Keratinocyte (primary cell): Measurements from ENCODE around the gene BRSK2. TPM values are rescaled to one million over a fixed set of nuclear protein-coding genes. Genes with fewer than 3 reads are reported as not detected.

Source experiments
- DNase-seq: peaks from one replicate; pipeline ENCODE4 v3.0.0-alpha.2; 2011; ENCODE audit warnings: low read depth, missing footprints, low spot score
- FAIRE-seq: peaks from 2 replicates; lab custom pipeline; 2011; peaks lifted over from hg19 to GRCh38; lab: Jason Lieb, UNC
- H2AFZ ChIP-seq: 2 replicates; pipeline ENCODE4 v1.6.0; 2012; ENCODE audit warnings: low read length, control low read depth, inconsistent platforms; ENCODE audit not compliant: control insufficient read depth
- H3K27ac ChIP-seq: 2 replicates; pipeline ENCODE4 v1.5.1; 2011; ENCODE audit warnings: low read length; ENCODE audit not compliant: control insufficient read depth, insufficient read depth
- H3K27me3 ChIP-seq: 3 replicates; pipeline ENCODE4 v1.6.0; 2011; ENCODE audit warnings: low read length; ENCODE audit not compliant: control insufficient read depth, insufficient read depth; ENCODE audit errors: extremely low read depth
- H3K36me3 ChIP-seq, 2 experiments: 2 replicates in 1 of 2; 3 replicates in 1 of 2; pipeline ENCODE4 v1.5.1; 2011; ENCODE audit warnings: low read length in 2 of 2, mild to moderate bottlenecking in 1 of 2; ENCODE audit not compliant: control insufficient read depth in 2 of 2, insufficient read depth in 2 of 2; ENCODE audit errors: extremely low read depth in 1 of 2
- H3K4me1 ChIP-seq: 3 replicates; pipeline ENCODE4 v1.5.1; 2011; ENCODE audit warnings: low read length; ENCODE audit not compliant: control insufficient read depth, insufficient read depth; ENCODE audit errors: extremely low read depth
- H3K4me2 ChIP-seq: 3 replicates; pipeline ENCODE4 v1.6.0; 2011; ENCODE audit warnings: low read depth, low read length; ENCODE audit not compliant: control insufficient read depth, insufficient read depth; ENCODE audit errors: extremely low read depth
- H3K4me3 ChIP-seq, 3 experiments: fragments of 200-600 bp in 1 of 3; sonication (generic) in 1 of 3; 2 replicates in 2 of 3; 3 replicates in 1 of 3; pipeline ENCODE4 v1.5.1; 2011 to 2016; ENCODE audit warnings: low read length in 3 of 3, mild to moderate bottlenecking in 3 of 3, control low read depth in 2 of 3, inconsistent platforms in 1 of 3, low read depth in 1 of 3, mixed read lengths in 1 of 3, mixed run types in 1 of 3, moderate library complexity in 1 of 3; ENCODE audit not compliant: control insufficient read depth in 2 of 3, insufficient read depth in 2 of 3; ENCODE audit errors: extremely low read depth in 1 of 3
- H3K79me2 ChIP-seq: 2 replicates; pipeline ENCODE4 v1.6.0; 2012; ENCODE audit warnings: low read length; ENCODE audit not compliant: control insufficient read depth, insufficient read depth
- H3K9ac ChIP-seq: 3 replicates; pipeline ENCODE4 v1.6.0; 2011; ENCODE audit warnings: low read length; ENCODE audit not compliant: control insufficient read depth, insufficient read depth; ENCODE audit errors: extremely low read depth
- H3K9me1 ChIP-seq: 3 replicates; pipeline ENCODE4 v1.6.0; 2011; ENCODE audit warnings: low read length; ENCODE audit not compliant: control insufficient read depth, insufficient read depth; ENCODE audit errors: extremely low read depth
- H3K9me3 ChIP-seq: 2 replicates; pipeline ENCODE4 v1.5.1; 2012; ENCODE audit warnings: low read depth, low read length; ENCODE audit not compliant: control insufficient read depth
- H4K20me1 ChIP-seq: 3 replicates; pipeline ENCODE4 v1.6.0; 2011; ENCODE audit warnings: low read length; ENCODE audit not compliant: control insufficient read depth, insufficient read depth; ENCODE audit errors: extremely low read depth
- CTCF ChIP-seq, 3 experiments: IDR thresholded peaks in 1 of 3; conservative IDR thresholded peaks in 1 of 3; optimal IDR thresholded peaks in 1 of 3; 2 replicates in 2 of 3; 3 replicates in 1 of 3; pipeline versions ENCODE3 to v1.5.1; 2011; ENCODE audit warnings: low read length in 3 of 3, mild to moderate bottlenecking in 3 of 3, moderate library complexity in 2 of 3, control low read depth in 1 of 3, inconsistent platforms in 1 of 3; ENCODE audit not compliant: insufficient read depth in 2 of 3; ENCODE audit errors: extremely low read depth in 1 of 3
- EZH2 ChIP-seq: IDR thresholded peaks from one replicate; pipeline ENCODE4 v1.6.1; 2012; ENCODE audit warnings: inconsistent platforms, mild to moderate bottlenecking, low read length, moderate library complexity
- dilution Hi-C: fragments of 300-500 bp; cut with MboI; formaldehyde crosslinking; loops from one replicate; pipeline ENCODE4 v1.7.0; 2020; ENCODE audit warnings: low sequenced_read_pairs; ENCODE audit not compliant: extremely low pct_ligation_motif_present
- polyA plus RNA-seq, 5 experiments: library from polyadenylated mRNA; depleted of rRNA in 3 of 5; stranded (reverse) in 3 of 5; stranded (forward) in 1 of 5; unstranded in 1 of 5; fragments of >200 nt; gene quantifications; 1 replicate in 1 of 5; 2 replicates in 3 of 5; 3 replicates in 1 of 5; pipeline versions ENCODE4 v1.2.1 to v1.2.3, GENCODE V29; 2011 to 2012; ENCODE audit warnings: missing spikeins in 2 of 5, low read depth in 1 of 5, low replicate concordance in 1 of 5

The BRSK2 gene
- polyA plus RNA-seq, 1 donor (not counting 4 experiments of a cell fraction or from before 2014, with no cell fraction given), result 0.09 TPM

- no peaks in the 10 kb centered on the region for H3K9me1 ChIP-seq
- H3K9me3 ChIP-seq, result no peaks in the 10 kb centered on the region
- no peaks in the 10 kb centered on the region for H3K4me1 ChIP-seq
- no peaks in the 10 kb centered on the region for H3K36me3 ChIP-seq
- dilution Hi-C loops, result no loop called here
- peaks cover 15% of the 10 kb centered on the region for H3K27me3 ChIP-seq
- H3K79me2 ChIP-seq, result no peaks in the 10 kb centered on the region
- no peak overlapping the region for H3K4me3 ChIP-seq
- H3K9ac ChIP-seq, result no peak overlapping the region
- DNase-seq (no peak), FAIRE-seq (no peak)
- H3K4me2 ChIP-seq, result no peak overlapping the region
- H2AFZ ChIP-seq, result no peak overlapping the region
- no peaks in the 10 kb centered on the region for H4K20me1 ChIP-seq
- TF ChIP-seq CTCF (optimal IDR thresholded peaks at IDR 0.05 in 1 of 3, IDR thresholded peaks at IDR 0.05 in 1 of 3, conservative IDR thresholded peaks at IDR 0.05 in 1 of 3; ENCODE audit: extremely low read depth in 1 of 3, insufficient read depth in 2 of 3, low read length in 3 of 3) (no peak), EZH2 (no peak)
- no peak overlapping the region for H3K27ac ChIP-seq
Measured at GRCh38 chr11:1438967-1439330, 49.2 kb downstream of the BRSK2 start.

- Histone ChIP-seq H3K4me3 (no peak overlapping the region), H3K27ac (no peak overlapping the region), H3K36me3 (no peaks in the 10 kb centered on the region), H3K9me3 (no peaks in the 10 kb centered on the region), H3K4me2 (no peak overlapping the region), H3K9me1 (no peaks in the 10 kb centered on the region), H3K9ac (no peak overlapping the region), H3K79me2 (no peaks in the 10 kb centered on the region), H4K20me1 (no peaks in the 10 kb centered on the region), H3K27me3 (peaks cover 19% of the 10 kb centered on the region), H3K4me1 (no peaks in the 10 kb centered on the region), H2AFZ (no peak overlapping the region)
- no peak for TF ChIP-seq EZH2
- TF ChIP-seq CTCF (optimal IDR thresholded peaks at IDR 0.05 in 1 of 3, IDR thresholded peaks at IDR 0.05 in 1 of 3, conservative IDR thresholded peaks at IDR 0.05 in 1 of 3; ENCODE audit: extremely low read depth in 1 of 3, insufficient read depth in 2 of 3, low read length in 3 of 3), result no peak
- DNase-seq (no peak), FAIRE-seq (no peak)
- dilution Hi-C loops, result no loop called here
Measured at GRCh38 chr11:1439341-1439740, 49.6 kb downstream of the BRSK2 start.
